Measurements from ENCODE around the gene NBDY.
A peak's percentile ranks its signal among the peaks of the same experiment; 100 is the strongest.
"Not testable (repeated sequence)": the region's sequence is repeated elsewhere in the genome, so short reads cannot be mapped to it uniquely, and the experiment has no call there.

NBDY gene

DNA sequence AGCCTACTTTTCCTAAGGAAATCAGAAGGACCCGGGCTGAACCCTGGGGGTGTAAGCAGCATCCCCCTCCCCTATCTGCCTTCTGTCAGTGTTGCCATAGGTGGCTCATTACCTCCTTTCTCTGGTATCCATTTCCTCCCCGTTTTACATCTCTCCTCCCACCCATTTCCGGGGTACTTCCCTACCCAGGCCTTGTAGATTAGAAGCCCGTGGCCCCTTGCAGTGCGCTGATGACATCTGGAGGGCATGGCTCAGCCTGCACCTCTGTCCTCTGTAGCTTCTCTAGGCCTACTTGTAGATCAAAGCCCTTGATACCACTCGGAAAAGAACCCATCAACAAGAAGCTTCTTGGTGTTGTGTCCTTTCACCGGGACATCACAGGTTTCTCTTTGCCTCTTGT lies 71.8 kb downstream of the NBDY start:
- DNase-seq (ENCODE audit: low read depth in 2 of 2) = peak in 1 of 2 donors; percentile 42

DNA sequence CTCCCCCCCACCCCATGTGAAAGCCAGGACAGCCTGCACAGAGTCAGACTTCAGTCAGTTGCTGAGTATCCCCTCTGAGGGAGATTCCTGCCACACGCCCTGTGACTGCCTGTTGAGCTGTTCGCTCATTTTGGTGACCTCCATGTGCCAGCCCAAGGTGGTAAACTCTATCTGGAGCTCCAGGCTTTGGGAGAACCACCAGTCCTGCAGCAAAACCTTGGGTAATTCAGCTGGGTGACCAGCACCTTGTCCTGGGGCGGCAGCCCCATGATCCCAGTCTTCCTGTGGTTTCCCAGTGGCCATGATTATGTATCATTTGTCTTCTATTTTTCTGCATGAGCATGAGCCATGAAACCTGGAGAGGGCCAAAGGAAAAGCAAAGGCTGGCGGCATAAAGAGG lies 73.4 kb downstream of the NBDY start:
- DNase-seq (ENCODE audit: low read depth in 2 of 2) = no peak

DNA sequence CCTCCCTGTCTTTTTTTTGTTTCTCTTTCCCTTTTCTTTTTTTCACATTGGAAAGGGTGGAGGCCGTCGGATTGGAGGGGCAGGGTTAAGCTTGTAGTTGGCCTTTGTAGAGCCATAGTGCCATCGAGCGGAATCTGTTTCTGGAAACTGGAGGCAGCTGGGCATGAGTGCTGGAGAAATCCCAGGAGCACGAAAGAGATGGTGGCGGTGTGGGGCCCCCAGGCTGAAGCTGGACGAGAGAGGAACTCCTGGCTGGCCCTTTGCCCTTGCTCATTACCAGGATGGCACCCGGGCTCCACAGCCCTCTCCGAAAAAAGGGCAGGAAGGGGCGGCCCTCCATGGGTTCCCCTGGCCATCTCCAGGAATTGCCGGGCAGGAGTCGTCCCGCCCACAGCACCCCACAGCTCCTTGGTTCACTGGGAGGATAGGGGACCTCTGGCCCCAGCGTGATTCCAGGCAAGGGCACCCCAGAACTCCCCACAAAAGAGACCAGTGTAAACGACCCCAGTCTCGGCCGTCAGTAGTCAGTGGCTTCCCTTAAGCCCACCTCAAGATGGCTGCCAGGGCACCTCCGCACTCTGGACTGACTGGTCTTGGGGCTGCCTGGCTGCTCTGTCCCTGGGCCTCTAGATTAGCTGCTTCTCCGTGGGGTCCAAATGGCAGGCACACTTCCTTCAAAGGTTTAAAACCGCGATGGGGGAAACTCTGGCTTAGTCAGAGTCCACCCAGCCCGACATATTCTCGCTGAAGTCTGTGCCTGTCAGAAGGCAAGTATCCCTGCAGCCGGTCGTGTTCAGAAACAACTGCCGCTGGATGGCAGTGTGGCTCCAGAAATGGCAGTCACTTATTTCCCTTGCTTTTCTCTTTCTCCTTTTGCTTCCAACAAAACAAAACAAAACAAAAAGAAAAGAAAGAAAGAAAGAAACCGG lies 74.1 kb downstream of the NBDY start:
- DNase-seq (ENCODE audit: low read depth in 2 of 2) = peak; percentile 24 to 66

DNA sequence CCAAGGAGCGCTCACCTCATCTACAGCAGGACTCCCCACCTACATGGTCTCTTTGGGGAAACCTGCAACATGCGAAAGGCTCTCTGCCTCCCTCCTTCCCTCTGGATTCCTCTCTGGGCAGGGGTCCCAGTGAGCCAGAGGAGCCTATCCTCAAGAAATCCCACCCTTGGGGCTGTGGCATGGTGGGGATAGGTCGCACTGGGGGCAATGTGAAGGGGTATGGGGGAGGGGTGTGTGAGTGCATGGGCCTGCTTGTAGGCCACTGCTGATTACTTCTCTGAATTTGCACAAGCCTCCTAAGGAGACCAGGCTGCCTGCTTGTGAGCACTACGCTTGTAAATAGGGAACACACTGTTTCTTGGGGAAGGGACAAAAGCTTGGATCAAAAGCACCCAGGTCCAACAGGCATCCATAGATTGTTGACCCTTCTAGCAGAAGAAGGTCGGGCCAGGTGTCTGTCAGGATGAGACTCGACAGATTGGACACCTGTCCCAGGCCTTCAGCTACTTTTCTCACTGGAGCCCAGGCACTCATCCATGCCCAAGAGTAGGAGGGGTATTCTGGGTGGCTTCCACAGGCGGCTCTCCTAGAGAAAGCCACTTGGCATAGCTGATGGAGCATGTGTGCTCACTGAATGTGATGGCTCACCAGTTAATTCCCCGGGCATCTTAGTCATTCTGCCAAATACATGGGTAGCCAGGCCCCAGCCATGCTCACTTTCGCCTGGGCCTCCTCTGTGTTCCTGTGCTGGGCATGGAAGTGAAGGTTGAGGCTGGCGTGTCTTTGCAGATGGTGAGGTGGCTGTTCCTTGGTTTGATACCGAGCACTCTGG lies 75.0 kb downstream of the NBDY start:
- DNase-seq (ENCODE audit: low read depth in 2 of 2) = no peak

DNA sequence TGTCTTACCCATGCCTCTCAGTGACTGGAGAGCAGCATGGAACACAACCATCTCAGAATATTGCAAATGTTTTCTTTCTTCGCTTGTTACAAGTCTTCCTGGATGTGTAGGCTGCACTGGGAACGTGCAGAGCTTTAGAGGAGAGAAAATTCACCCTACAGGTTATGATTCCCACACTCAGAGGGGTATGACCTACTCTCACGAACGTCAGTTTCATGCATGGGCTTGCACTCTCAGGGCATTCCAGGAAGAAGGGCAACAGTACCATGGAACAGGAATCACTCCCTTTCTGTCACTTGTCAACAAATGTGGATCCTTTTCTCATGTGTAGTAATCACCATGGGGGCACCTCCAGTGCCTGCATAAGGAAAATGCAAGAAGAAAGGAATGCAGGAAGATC lies 75.8 kb downstream of the NBDY start:
- no peak for DNase-seq (ENCODE audit: low read depth in 2 of 2)

DNA sequence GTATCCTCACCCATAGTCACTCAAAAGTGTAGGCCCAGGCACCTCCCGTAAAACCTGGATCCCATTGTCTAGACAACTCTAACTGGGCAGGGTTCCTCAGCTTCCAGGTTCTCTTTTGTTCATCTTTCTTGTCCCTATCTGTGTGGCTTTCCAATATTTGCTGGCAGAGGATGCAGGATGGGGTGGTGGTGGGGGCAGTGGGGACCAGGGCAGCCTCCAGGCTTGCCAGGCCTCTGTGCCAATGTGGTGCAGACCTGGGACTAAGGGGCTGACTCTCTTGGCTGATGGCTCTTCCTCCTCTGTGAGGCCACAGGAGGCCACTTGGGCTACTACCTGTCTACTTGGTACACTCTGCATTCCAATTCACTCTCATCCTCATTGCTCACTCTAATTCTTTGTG lies 76.4 kb downstream of the NBDY start:
- DNase-seq (ENCODE audit: low read depth in 2 of 2) = no peak

DNA sequence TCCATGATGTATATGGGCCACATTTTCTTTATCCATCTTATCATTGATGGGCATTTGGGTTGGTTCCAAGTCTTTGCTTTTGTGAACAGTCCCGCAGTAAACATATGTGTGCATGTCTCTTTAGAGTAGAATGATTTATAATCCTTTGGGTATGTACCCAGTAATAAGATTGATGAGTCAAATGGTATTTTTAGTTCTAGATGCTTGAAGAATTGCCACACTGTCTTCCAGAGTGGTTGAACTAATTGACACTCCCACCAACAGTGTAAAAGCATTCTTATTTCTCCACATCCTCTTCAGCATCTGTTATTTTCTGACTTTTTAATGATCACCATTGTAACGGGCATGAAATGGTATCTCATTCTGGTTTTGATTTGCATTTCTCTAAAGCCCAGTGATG lies 77.1 kb downstream of the NBDY start:
- DNase-seq (ENCODE audit: low read depth in 2 of 2) = not testable (repeated sequence)

DNA sequence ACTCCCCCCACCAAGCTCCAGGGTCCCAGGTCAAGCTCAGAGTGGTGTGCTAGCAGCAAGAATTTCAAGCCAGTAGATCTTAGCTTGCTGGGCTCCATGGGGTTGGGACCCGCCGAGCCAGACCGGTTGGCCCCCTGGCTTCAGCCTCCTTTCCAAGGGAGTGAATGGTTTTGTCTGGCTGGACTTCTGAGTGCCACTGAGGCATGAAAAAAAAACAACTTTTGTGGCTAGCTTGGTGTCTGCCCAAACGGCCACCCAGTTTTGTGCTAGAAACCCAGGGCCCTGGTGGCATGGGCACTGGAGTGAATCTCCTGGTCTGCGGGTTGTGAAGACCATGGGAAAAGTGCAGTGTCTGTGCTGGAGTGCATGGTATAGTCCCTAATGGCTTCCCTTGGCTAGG lies 82.6 kb downstream of the NBDY start:
- no peak for DNase-seq (ENCODE audit: low read depth in 2 of 2)

DNA sequence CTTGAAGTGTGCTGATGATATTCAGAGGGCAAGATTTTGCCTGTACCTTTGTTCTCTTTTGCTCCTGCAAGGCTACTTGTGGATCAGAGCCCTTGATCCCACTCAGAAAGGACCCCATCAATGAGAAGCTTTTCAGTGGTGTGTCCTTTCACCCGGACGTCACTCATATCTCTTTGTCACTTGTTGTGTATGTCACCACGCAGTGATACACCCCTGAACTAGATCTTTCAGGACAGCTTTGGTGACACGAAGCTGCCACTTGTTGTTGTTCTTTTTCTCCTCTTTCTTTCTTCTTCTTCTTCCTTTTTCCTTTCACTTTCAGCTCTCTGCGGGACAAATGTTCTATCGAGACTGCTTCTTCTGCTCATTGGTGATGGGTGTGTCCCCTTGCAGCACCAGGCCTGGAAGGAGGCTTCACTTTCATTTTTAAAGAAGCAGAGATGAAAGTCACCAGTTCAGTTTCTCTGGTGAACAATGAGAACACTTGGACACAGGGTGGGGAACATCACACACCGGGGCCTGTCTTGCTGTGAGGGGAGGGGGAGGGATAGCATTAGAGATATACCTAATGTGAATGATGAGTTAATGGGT lies 83.6 kb downstream of the NBDY start:
- DNase-seq (ENCODE audit: low read depth in 2 of 2) = no peak

DNA sequence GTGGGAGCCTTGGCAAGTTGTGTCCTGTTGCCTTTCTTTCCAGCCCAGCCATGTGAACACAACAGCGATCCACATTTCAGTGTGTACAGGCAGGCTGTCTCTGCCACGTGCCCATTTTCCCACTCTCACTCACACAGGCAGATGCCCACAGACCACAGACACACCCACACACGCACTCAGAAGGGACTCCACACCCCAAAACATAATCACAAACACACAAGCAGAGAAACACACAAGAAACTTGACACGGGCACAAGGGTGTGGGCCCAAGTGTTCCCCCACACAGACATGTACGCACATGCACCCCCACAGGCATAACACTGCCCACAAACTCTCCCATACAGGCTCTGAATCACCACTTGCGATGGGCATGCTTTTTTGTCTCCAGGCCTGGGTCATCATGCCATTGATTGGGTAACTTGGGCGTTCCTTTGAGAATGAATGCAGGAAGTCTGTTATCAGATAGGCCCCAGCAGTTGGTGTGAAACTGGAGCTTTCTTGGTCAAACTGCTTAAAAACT lies 84.3 kb downstream of the NBDY start:
- DNase-seq (ENCODE audit: low read depth in 2 of 2) = no peak

DNA sequence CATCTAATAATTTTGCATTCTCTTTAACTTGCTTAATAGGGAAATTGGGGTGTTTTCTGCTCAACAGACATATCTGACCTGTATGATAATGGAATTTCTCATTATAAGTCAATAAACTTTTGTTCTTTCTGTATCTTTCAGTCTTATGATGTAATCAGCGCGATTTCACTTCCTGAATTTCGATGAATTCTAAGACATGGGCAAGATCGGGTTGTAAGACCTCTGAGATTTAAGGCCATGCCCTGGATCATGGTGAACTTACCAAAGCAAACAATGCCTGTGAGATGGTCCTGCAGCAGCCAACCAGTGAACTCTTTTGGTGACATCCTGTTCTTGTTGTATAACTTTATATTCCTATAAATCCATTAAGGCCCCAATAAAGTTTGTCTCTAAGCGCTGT lies 88.1 kb downstream of the NBDY start:
- DNase-seq (ENCODE audit: low read depth in 2 of 2) = no peak

DNA sequence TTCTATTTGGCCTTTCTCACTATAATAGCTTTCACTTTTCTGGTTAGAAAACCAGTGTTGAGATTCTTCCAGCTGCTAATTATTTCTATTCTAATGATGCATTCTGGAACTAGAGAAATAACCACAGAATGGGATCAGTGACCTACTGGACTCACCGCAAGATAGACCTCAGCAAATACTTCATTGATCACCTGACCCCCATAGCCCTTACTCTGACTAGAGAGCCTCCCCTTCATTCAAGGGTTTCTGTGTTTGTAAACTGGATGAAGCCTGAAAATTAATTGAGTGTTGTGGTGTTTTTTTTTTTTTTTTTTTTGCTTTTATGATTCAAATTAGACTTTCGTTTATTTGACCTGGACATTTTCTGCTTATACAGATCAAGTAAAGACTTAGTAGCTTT lies 97.0 kb downstream of the NBDY start:
- DNase-seq (ENCODE audit: low read depth in 2 of 2) = no peak

DNA sequence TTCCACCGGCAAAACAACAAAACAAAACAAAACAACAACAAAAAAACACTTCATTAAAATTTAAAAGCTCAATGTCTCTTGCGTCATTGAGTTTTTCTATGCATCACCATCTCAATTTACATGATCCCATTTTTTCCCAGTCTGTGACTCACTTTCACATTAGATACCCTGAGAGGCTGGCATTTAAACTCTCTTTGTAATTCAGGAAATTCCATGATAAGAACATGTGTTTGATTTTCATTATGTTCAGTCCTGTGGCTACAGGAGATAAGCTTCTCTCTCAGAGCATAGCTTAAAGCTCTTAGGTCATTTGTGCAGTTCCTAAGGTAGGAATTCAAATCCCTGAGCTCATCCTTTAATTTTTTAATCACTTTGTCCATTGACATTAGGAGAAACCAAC lies 104.6 kb downstream of the NBDY start:
- DNase-seq (ENCODE audit: low read depth in 2 of 2) = no peak

DNA sequence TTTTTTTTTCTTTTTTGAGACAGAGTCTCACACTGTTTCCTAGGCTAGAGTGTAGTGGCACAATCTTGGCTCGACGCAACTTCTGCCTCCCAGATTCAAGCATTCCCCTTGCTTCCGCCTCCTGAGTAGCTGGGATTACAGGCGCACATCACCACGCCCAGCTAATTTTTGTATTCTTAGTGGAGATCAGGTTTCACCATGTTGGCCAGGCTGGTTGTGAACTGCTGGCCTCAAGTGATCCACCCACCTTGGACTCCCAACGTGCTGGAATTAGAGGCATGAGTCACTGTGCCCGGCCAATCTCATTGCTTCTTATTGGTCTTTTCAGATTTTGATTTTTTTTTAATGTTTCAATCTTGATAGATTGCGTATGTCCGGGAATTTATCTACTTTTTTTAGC lies 124.4 kb downstream of the NBDY start:
- no peak for DNase-seq (ENCODE audit: low read depth in 2 of 2)

DNA sequence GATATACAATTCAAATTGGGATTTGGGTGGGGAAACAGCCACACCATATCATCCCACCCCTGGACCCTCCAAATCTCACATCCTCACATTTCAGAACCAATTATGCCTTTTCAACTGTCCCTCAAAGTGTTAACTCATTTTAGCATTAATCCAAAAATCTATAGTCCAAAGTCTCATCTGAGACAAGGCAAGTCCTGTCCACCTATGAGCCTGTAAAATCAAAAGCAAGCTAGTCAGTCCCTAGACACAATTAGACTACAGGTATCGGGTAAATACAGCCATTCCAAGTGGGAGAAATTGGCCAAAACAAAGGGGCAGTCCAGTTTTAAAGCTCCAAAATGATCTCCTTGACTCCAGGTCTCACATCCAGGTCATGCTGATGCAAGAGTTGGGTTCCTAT lies 128.0 kb downstream of the NBDY start:
- DNase-seq (ENCODE audit: low read depth in 2 of 2) = no peak

DNA sequence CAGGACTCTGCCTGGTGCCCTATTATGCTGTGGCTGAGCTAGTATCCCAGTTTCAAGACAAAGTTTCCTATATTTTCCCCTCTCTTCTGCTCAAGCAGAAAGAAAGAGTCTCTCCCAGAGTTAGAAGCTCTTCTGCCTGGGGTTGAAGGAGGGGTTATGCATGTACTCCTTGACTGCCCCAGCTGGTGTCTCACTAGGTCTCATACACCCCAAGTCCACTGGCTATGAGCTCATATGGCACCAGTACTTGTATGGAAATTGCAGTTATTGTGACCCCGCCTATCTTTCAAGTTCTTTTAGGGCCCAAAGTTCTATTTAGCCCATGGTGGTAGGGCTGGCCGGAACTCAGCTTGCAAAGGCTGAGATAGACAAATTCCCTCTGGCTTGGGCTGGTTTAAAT lies 131.8 kb downstream of the NBDY start:
- DNase-seq (ENCODE audit: low read depth in 2 of 2) = no peak

Measured in activated CD4-positive, alpha-beta T cell treated with anti-CD3 and anti-CD28 coated beads for 24 hours (primary cell).